Neural progenitor cell (in vitro differentiated cells): ENCODE results near the gene TRAM2. TPM values are rescaled to one million over a fixed set of nuclear protein-coding genes. Genes with fewer than 3 reads are reported as not detected.

Experiments
- DNase-seq: peaks from one replicate; pipeline ENCODE4 v3.0.0-alpha.2; 2016; ENCODE audit warnings: low spot score
- H2AFZ ChIP-seq: fragments of 200-600 bp; sonication (generic); replicated peaks from 2 replicates; pipeline ENCODE4 v1.6.1; 2016; ENCODE audit warnings: antibody characterized with exemption
- H3F3A ChIP-seq: fragments of 200-600 bp; sonication (generic); 2 replicates; pipeline ENCODE4 v1.6.1; 2016; ENCODE audit warnings: antibody characterized with exemption, low read depth
- H3K27ac ChIP-seq: fragments of 200-600 bp; sonication (generic); 2 replicates; pipeline ENCODE4 v1.5.1; 2016; ENCODE audit warnings: mild to moderate bottlenecking
- H3K27me3 ChIP-seq: fragments of 200-600 bp; sonication (generic); 2 replicates; pipeline ENCODE4 v1.6.1; 2016; ENCODE audit warnings: mild to moderate bottlenecking, moderate library complexity
- H3K36me3 ChIP-seq: fragments of 200-600 bp; sonication (generic); 2 replicates; pipeline ENCODE4 v1.5.1; 2016
- H3K4me1 ChIP-seq: fragments of 200-600 bp; sonication (generic); 2 replicates; pipeline ENCODE4 v1.6.1; 2016; ENCODE audit warnings: mixed run types
- H3K4me2 ChIP-seq: fragments of 200-600 bp; sonication (generic); 2 replicates; pipeline ENCODE4 v1.6.1; 2016
- H3K4me3 ChIP-seq: fragments of 200-600 bp; sonication (generic); 2 replicates; pipeline ENCODE4 v1.5.1; 2016
- H3K79me2 ChIP-seq: fragments of 200-600 bp; sonication (generic); 2 replicates; pipeline ENCODE4 v1.6.1; 2016; ENCODE audit warnings: low read depth
- H3K9ac ChIP-seq: fragments of 200-600 bp; sonication (generic); 2 replicates; pipeline ENCODE4 v1.6.1; 2016
- H3K9me3 ChIP-seq: fragments of 200-600 bp; sonication (generic); 2 replicates; pipeline ENCODE4 v1.5.1; 2016; ENCODE audit warnings: low read depth
- H4K20me1 ChIP-seq: fragments of 200-600 bp; sonication (generic); 2 replicates; pipeline ENCODE4 v1.6.1; 2016; ENCODE audit warnings: low read depth
- H3K27ac Mint-ChIP-seq: 3 replicates; pipeline ENCODE4 v1.8.0; 2021; ENCODE audit warnings: mixed read lengths
- H3K27me3 Mint-ChIP-seq: 2 replicates; pipeline ENCODE4 v1.8.0; 2022; ENCODE audit warnings: low read depth, mild to moderate bottlenecking, inconsistent platforms, moderate library complexity, mixed read lengths; ENCODE audit not compliant: insufficient read depth
- H3K36me3 Mint-ChIP-seq: 3 replicates; pipeline ENCODE4 v1.8.0; 2021; ENCODE audit warnings: mixed read lengths
- H3K4me1 Mint-ChIP-seq: 3 replicates; pipeline ENCODE4 v1.8.0; 2021; ENCODE audit warnings: mixed read lengths
- H3K4me3 Mint-ChIP-seq: 3 replicates; pipeline ENCODE4 v1.8.0; 2021; ENCODE audit warnings: mild to moderate bottlenecking, moderate library complexity, mixed read lengths
- H3K9me3 Mint-ChIP-seq: 3 replicates; pipeline ENCODE4 v1.8.0; 2020; ENCODE audit warnings: mixed read lengths
- EZH2 ChIP-seq: fragments of 200-600 bp; sonication (generic); IDR thresholded peaks from 2 replicates; pipeline ENCODE4 v1.6.1; 2017; ENCODE audit warnings: antibody characterized with exemption, mild to moderate bottlenecking, moderate library complexity
- EZH2phosphoT487 ChIP-seq: fragments of 200-600 bp; sonication (generic); IDR thresholded peaks from 2 replicates; pipeline ENCODE4 v1.6.1; 2017; ENCODE audit warnings: antibody characterized with exemption
- total RNA-seq: library from RNA; depleted of rRNA; stranded (reverse); fragments of >200 nt; gene quantifications from 2 replicates; pipeline ENCODE4 v1.2.3, GENCODE V29; 2015; ENCODE audit warnings: low replicate concordance
- TF ChIP-seq, protein P1 (sequence below): fragments of 200-600 bp; sonication (generic); IDR thresholded peaks from 2 replicates; pipeline ENCODE4 v1.5.1; 2017; ENCODE audit warnings: antibody characterized with exemption, mild to moderate bottlenecking

Gene TRAM2
- total RNA-seq, 1 donor from 2014 or later: 12.3 TPM

DNA sequence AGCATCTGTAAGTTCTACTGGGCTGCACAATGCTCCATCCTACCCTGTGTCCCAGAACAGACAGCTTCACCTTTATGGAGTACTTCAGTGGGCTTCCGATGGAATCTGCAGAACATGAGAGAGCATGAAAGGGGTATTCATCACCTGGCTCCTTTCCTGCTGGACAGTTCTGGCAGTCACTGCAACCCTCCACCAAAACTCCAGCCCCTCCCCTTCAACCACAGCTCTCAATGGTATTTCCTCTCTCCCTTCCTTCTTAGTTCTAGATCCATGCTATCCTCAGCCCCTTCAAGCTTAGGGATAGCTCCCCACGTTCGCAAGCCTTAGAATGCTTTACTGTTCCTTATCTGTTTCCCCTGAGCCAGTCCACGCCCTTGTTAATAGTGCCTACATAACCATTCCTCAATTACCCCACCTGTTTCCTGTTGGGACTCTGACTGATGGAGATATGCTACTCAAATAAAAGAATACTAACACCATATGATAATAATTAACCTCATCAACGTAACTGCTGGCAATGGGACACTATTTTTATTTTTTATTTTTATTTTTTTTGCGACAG lies 26.8 kb downstream of the TRAM2 start:
- no peak overlapping the region for H3K27ac ChIP-seq
- H3K4me2 ChIP-seq: no peak overlapping the region
- Mint-ChIP-seq H3K27me3 (peaks cover 2% of the 10 kb centered on the region), H3K4me3 (no peak overlapping the region), H3K36me3 (peaks cover 9% of the 10 kb centered on the region), H3K9me3 (no peaks in the 10 kb centered on the region), H3K27ac (peak overlapping the region; percentile 21), H3K4me1 (peaks cover 69% of the 10 kb centered on the region)
- peaks cover 31% of the 10 kb centered on the region for H3F3A ChIP-seq
- no peaks in the 10 kb centered on the region for H3K9me3 ChIP-seq
- H3K4me1 ChIP-seq: peaks cover 27% of the 10 kb centered on the region
- no peak for DNase-seq
- no peak overlapping the region for H2AFZ ChIP-seq
- no peak overlapping the region for H3K9ac ChIP-seq
- H4K20me1 ChIP-seq: peaks cover 15% of the 10 kb centered on the region
- H3K27me3 ChIP-seq: no peaks in the 10 kb centered on the region
- H3K79me2 ChIP-seq: peaks cover 84% of the 10 kb centered on the region
- H3K36me3 ChIP-seq: no peaks in the 10 kb centered on the region
- TF ChIP-seq EZH2phosphoT487: no peak
- TF ChIP-seq, protein P1, sequence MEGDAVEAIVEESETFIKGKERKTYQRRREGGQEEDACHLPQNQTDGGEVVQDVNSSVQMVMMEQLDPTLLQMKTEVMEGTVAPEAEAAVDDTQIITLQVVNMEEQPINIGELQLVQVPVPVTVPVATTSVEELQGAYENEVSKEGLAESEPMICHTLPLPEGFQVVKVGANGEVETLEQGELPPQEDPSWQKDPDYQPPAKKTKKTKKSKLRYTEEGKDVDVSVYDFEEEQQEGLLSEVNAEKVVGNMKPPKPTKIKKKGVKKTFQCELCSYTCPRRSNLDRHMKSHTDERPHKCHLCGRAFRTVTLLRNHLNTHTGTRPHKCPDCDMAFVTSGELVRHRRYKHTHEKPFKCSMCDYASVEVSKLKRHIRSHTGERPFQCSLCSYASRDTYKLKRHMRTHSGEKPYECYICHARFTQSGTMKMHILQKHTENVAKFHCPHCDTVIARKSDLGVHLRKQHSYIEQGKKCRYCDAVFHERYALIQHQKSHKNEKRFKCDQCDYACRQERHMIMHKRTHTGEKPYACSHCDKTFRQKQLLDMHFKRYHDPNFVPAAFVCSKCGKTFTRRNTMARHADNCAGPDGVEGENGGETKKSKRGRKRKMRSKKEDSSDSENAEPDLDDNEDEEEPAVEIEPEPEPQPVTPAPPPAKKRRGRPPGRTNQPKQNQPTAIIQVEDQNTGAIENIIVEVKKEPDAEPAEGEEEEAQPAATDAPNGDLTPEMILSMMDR: no peak
- H3K4me3 ChIP-seq: no peak overlapping the region

DNA sequence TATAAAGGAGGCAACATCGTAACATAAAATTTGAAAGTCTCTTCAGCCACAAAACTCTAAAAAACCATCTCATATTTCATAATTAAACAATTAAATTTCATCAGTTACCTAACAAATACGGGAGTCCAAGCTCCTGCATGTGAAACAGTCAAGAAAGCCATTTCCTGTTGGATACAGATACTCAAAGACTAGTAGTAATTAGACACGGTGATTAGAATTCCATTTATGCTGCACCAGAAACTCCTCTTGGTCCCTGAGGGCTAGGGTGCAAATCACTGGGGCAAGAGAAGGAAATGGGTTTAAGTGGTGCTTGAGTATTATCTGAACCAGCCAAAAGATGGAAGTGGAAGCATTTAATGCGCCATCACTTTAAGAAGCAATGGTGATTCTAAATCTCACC lies 27.4 kb downstream of the TRAM2 start:
- Histone ChIP-seq H3K9ac (no peak overlapping the region), H3K27me3 (no peaks in the 10 kb centered on the region), H3F3A (peaks cover 31% of the 10 kb centered on the region), H3K4me3 (no peak overlapping the region), H2AFZ (no peak overlapping the region), H3K36me3 (no peaks in the 10 kb centered on the region), H4K20me1 (peaks cover 17% of the 10 kb centered on the region), H3K4me2 (no peak overlapping the region), H3K27ac (no peak overlapping the region), H3K79me2 (peaks cover 78% of the 10 kb centered on the region), H3K9me3 (no peaks in the 10 kb centered on the region), H3K4me1 (peaks cover 30% of the 10 kb centered on the region)
- peaks cover 10% of the 10 kb centered on the region for H3K36me3 Mint-ChIP-seq
- DNase-seq: no peak
- no peaks in the 10 kb centered on the region for H3K9me3 Mint-ChIP-seq
- no peak overlapping the region for H3K27ac Mint-ChIP-seq
- H3K27me3 Mint-ChIP-seq: peaks cover 2% of the 10 kb centered on the region
- H3K4me3 Mint-ChIP-seq: no peak overlapping the region
- TF ChIP-seq EZH2 (no peak), EZH2phosphoT487 (no peak)
- TF ChIP-seq, protein P1: no peak
- H3K4me1 Mint-ChIP-seq: peaks cover 72% of the 10 kb centered on the region

DNA sequence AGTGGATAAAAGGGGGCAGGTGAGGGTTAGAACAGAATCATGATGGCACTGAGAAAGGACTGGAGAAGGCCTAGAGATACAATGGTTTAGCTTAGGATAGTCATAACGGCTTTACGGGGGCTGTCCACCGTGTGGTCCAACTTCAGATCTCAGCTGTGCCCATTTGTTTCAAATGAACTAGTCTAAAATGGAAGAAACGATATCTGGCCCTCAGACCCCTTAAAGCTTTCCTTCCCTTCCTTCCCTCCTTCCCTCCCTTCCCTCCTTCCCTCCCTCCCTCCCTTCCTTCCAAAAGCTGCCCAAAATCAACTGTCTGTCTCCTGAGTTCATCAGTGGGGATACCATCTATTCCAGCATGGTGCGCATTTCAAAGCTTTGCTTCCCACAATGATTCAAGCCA lies 27.9 kb downstream of the TRAM2 start:
- TF ChIP-seq, protein P1: no peak
- no peak for TF ChIP-seq EZH2phosphoT487
- TF ChIP-seq EZH2: no peak

More for the DNA sequence above, 27.9 kb downstream of the TRAM2 start:
- Histone ChIP-seq H3K36me3 (no peaks in the 10 kb centered on the region), H3K27ac (no peak overlapping the region), H3K9ac (no peak overlapping the region), H3F3A (peaks cover 31% of the 10 kb centered on the region), H3K79me2 (peaks cover 73% of the 10 kb centered on the region), H3K9me3 (no peaks in the 10 kb centered on the region), H3K4me2 (no peak overlapping the region), H3K4me1 (peaks cover 30% of the 10 kb centered on the region), H3K4me3 (no peak overlapping the region), H4K20me1 (peaks cover 18% of the 10 kb centered on the region), H3K27me3 (no peaks in the 10 kb centered on the region), H2AFZ (no peak overlapping the region)
- H3K4me1 Mint-ChIP-seq: peaks cover 76% of the 10 kb centered on the region
- peaks cover 2% of the 10 kb centered on the region for H3K27me3 Mint-ChIP-seq
- H3K36me3 Mint-ChIP-seq: peaks cover 15% of the 10 kb centered on the region
- no peak for DNase-seq
- H3K4me3 Mint-ChIP-seq: no peak overlapping the region
- H3K27ac Mint-ChIP-seq: no peak overlapping the region
- H3K9me3 Mint-ChIP-seq: no peaks in the 10 kb centered on the region
